NCI-H146 (cell line): ENCODE results near the gene GATB.
A peak's percentile ranks its signal among the peaks of the same experiment; 100 is the strongest.

Experiments used
- DNase-seq: peaks from one replicate; lab custom pipeline; 2025; lab: John Stamatoyannopoulos, UW

GATB gene

GRCh38 chr4:151651496-151651895 is 109.3 kb downstream of the GATB start:
- no peak for DNase-seq

- DNase-seq: peak; percentile 24
Observed at GRCh38 chr4:151649479-151649878, 111.3 kb downstream of the GATB start.

- no peak for DNase-seq
Observed at GRCh38 chr4:151646322-151646721, 114.5 kb downstream of the GATB start.

- DNase-seq: peak; percentile 19
Observed at GRCh38 chr4:151644622-151645021, 116.2 kb downstream of the GATB start.

GRCh38 chr4:151643564-151643963 is 117.2 kb downstream of the GATB start:
- DNase-seq: no peak

GRCh38 chr4:151641983-151642382 is 118.8 kb downstream of the GATB start:
- DNase-seq: no peak

- no peak for DNase-seq
Observed at GRCh38 chr4:151641167-151641566, 119.6 kb downstream of the GATB start.

- no peak for DNase-seq
Observed at GRCh38 chr4:151640381-151640780, 120.4 kb downstream of the GATB start.

GRCh38 chr4:151638295-151638858 is 122.4 kb downstream of the GATB start:
- DNase-seq: no peak

GRCh38 chr4:151631349-151631748 is 129.5 kb downstream of the GATB start:
- no peak for DNase-seq

- DNase-seq: no peak
Observed at GRCh38 chr4:151629097-151629783, 131.6 kb downstream of the GATB start.

- DNase-seq: no peak
Observed at GRCh38 chr4:151628001-151628608, 132.7 kb downstream of the GATB start.

- DNase-seq: no peak
Observed at GRCh38 chr4:151627491-151627890, 133.3 kb downstream of the GATB start.

- DNase-seq: no peak
Observed at GRCh38 chr4:151626751-151627150, 134.1 kb downstream of the GATB start.

- no peak for DNase-seq
Observed at GRCh38 chr4:151626228-151626627, 134.6 kb downstream of the GATB start.

GRCh38 chr4:151624626-151625565 is 135.9 kb downstream of the GATB start:
- DNase-seq: peak; percentile 65
